Testis (tissue), 2 donors: ENCODE results near the gene CDC42.
"Not testable (repeated sequence)": the region's sequence is repeated elsewhere in the genome, so short reads cannot be mapped to it uniquely, and the experiment has no call there.

Experiments used
- CTCF ChIP-seq, 3 experiments: fragments of 450-650 bp in 2 of 3; fragments of 200-600 bp in 1 of 3; sonication (generic) in 1 of 3; IDR thresholded peaks; one replicate each; pipeline ENCODE4 v1.5.1; 2016 to 2019; ENCODE audit warnings: antibody characterized with exemption in 3 of 3, mild to moderate bottlenecking in 2 of 3, moderate library complexity in 1 of 3
- POLR2A ChIP-seq: fragments of 450-650 bp; IDR thresholded peaks from one replicate; pipeline ENCODE4 v1.6.1; 2017; ENCODE audit warnings: antibody characterized with exemption, mild to moderate bottlenecking, moderate library complexity

DNA sequence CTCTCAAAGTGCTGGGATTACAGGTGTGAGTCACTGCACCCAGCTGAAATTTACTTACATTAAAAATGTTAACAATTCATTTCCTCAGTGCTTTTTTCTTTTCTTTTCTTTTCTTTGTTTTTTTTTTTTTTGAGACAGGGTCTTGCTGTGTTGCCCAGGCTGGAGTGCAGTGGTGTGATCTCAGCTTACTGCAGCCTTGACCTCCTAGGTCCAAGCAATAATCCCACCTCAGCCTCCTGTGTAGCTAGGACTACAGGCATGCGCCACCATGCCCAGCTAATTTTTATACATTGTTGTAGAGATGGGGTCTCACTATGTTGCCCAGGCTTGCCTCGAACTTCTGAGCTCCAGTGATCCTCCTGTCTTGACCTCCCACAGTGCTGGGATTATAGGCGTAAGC lies 48.5 kb upstream of the CDC42 start:
- not testable (repeated sequence) for TF ChIP-seq CTCF (IDR thresholded peaks at IDR 0.05); POLR2A
